Transverse colon (tissue), 4 donors: ENCODE measurements around the gene TSPAN9. TPM values are rescaled to one million over a fixed set of nuclear protein-coding genes. Genes with fewer than 3 reads are reported as not detected.

Experiments
- DNase-seq: peaks from one replicate; pipeline ENCODE4 v3.0.0-alpha.2; 2019
- H3K27ac ChIP-seq, 4 donors: fragments of 200-600 bp; sonication (generic); 2 replicates each; pipeline ENCODE4 v1.5.1; 2016 to 2018; ENCODE audit warnings: inconsistent platforms in 4 of 4
- H3K27me3 ChIP-seq: fragments of 200-600 bp; sonication (generic); 2 replicates; pipeline ENCODE4 v1.5.1; 2017; ENCODE audit warnings: inconsistent platforms
- H3K36me3 ChIP-seq, 4 donors: fragments of 200-600 bp; sonication (generic); 2 replicates each; pipeline ENCODE4 v1.5.1; 2017 to 2019; ENCODE audit warnings: inconsistent platforms in 4 of 4
- H3K4me1 ChIP-seq, 4 donors: fragments of 200-600 bp; sonication (generic); 2 replicates each; pipeline ENCODE4 v1.5.1; 2017 to 2020; ENCODE audit warnings: inconsistent platforms in 4 of 4
- H3K4me3 ChIP-seq, 4 donors: fragments of 200-600 bp; sonication (generic); 1 replicate in 1 of 4; 2 replicates in 3 of 4; pipeline versions ENCODE4 v1.5.1 to v1.6.1; 2017 to 2019; ENCODE audit warnings: inconsistent platforms in 4 of 4
- H3K9me3 ChIP-seq, 2 donors: fragments of 200-600 bp; sonication (generic); 2 replicates each; pipeline ENCODE4 v1.5.1; 2017 to 2019; ENCODE audit warnings: inconsistent platforms in 2 of 2
- CTCF ChIP-seq, 5 experiments: fragments of 200-600 bp in 3 of 5; fragments of 450-650 bp in 2 of 5; sonication (generic) in 3 of 5; IDR thresholded peaks; 1 replicate in 2 of 5; 2 replicates in 3 of 5; pipeline ENCODE4 v1.5.1; 2016 to 2017; ENCODE audit warnings: antibody characterized with exemption in 5 of 5, inconsistent platforms in 3 of 5, mild to moderate bottlenecking in 2 of 5, moderate library complexity in 1 of 5
- EP300 ChIP-seq: sonication (generic); formaldehyde crosslinking; IDR thresholded peaks from one replicate; pipeline ENCODE4 v1.6.1; 2017; ENCODE audit warnings: antibody characterized with exemption, low read depth
- POLR2A ChIP-seq: fragments of 450-650 bp; IDR thresholded peaks from one replicate; pipeline ENCODE4 v1.6.1; 2016; ENCODE audit warnings: antibody characterized with exemption, mild to moderate bottlenecking, moderate library complexity
- POLR2AphosphoS5 ChIP-seq, 3 donors: sonication (generic); formaldehyde crosslinking; IDR thresholded peaks; one replicate each; pipeline ENCODE4 v1.6.1; 2016; ENCODE audit warnings: antibody characterized with exemption in 3 of 3
- WGBS, 2 donors: methylation state at CpG; one replicate each; pipeline ENCODE4 v1.1.5; 2018; ENCODE audit warnings: low coverage in 1 of 2; 5-methylcytosine and 5-hydroxymethylcytosine counted together
- in situ Hi-C, 4 donors: fragments of 200-750 bp; cut with MboI; loops; one replicate each; pipeline versions ENCODE4 v1.15.0 to v1.15.1; 2017; ENCODE audit warnings: low sequenced_read_pairs in 3 of 4, low pct_ligation_motif_present in 1 of 4, low pct_unique_long_range_greater_than_20kb in 1 of 4
- intact Hi-C: fragments of 100-400 bp; cut with DNase I; formaldehyde crosslinking; loops from one replicate; pipeline ENCODE4 v1.15.1; 2023; ENCODE audit warnings: low total_unique reads
- total RNA-seq, 4 donors: library from RNA; depleted of rRNA; stranded (reverse); fragments of >200 nt; gene quantifications; one replicate each; pipeline ENCODE4 v1.1.0, GENCODE V29; 2016

TSPAN9 gene
- total RNA-seq, 4 donors from 2014 or later, result 4.2 to 9.3 (median 6.1) TPM

GRCh38 chr12:3231399-3231876 is 154.3 kb downstream of the TSPAN9 start:
- intact Hi-C loops, result no loop called here
- in situ Hi-C loops, result no loop called here
- H3K27ac ChIP-seq, result no peak overlapping the region
- TF ChIP-seq POLR2A, result no peak
- no peak for TF ChIP-seq POLR2AphosphoS5 (IDR thresholded peaks at IDR 0.05)
- no peak for TF ChIP-seq EP300
- TF ChIP-seq CTCF (IDR thresholded peaks at IDR 0.05), result no peak
- no peak overlapping the region for H3K4me3 ChIP-seq
- H3K4me1 ChIP-seq, result peaks cover 3 to 9% (median 4%) of the 10 kb centered on the region in 4 donors
- H3K27me3 ChIP-seq, result no peaks in the 10 kb centered on the region
- H3K9me3 ChIP-seq, result no peaks in the 10 kb centered on the region
- 80 to 88% methylated on average over 2 to 16 of the region's 19 CpGs for WGBS, 2 donors
- H3K36me3 ChIP-seq, result no peaks in the 10 kb centered on the region
- no peak for DNase-seq

- Histone ChIP-seq H3K36me3 (no peaks in the 10 kb centered on the region), H3K27ac (no peak overlapping the region), H3K9me3 (no peaks in the 10 kb centered on the region), H3K4me1 (peaks cover 3 to 9% (median 4%) of the 10 kb centered on the region in 4 donors), H3K4me3 (no peak overlapping the region), H3K27me3 (no peaks in the 10 kb centered on the region)
- TF ChIP-seq EP300 (no peak), POLR2AphosphoS5 (IDR thresholded peaks at IDR 0.05) (no peak), CTCF (IDR thresholded peaks at IDR 0.05) (no peak), POLR2A (no peak)
- intact Hi-C loops, result no loop called here
- 17 to 26% methylated on average over 3 to 5 of the region's 5 CpGs for WGBS, 2 donors
- in situ Hi-C loops, result no loop called here
- DNase-seq, result no peak
Measured at GRCh38 chr12:3233797-3234196, 156.6 kb downstream of the TSPAN9 start.

- intact Hi-C loops, result no loop called here
- DNase-seq, result peak; percentile 21
- H3K27me3 ChIP-seq, result no peaks in the 10 kb centered on the region
- WGBS, 2 donors, result 27 to 71% methylated on average over 2 to 16 of the region's 16 CpGs
- H3K4me1 ChIP-seq, result peaks cover 3 to 9% (median 4%) of the 10 kb centered on the region in 4 donors
- H3K36me3 ChIP-seq, result no peaks in the 10 kb centered on the region
- no peak overlapping the region for H3K27ac ChIP-seq
- TF ChIP-seq POLR2A, result no peak
- no peak for TF ChIP-seq POLR2AphosphoS5 (IDR thresholded peaks at IDR 0.05)
- no peak for TF ChIP-seq EP300
- TF ChIP-seq CTCF (IDR thresholded peaks at IDR 0.05), result no peak
- no peak overlapping the region for H3K4me3 ChIP-seq
- in situ Hi-C loops, result no loop called here
- no peaks in the 10 kb centered on the region for H3K9me3 ChIP-seq
Measured at GRCh38 chr12:3236345-3237187, 159.4 kb downstream of the TSPAN9 start.

GRCh38 chr12:3238196-3238595 is 161.0 kb downstream of the TSPAN9 start:
- no peak for DNase-seq
- TF ChIP-seq CTCF (IDR thresholded peaks at IDR 0.05) (no peak), EP300 (no peak), POLR2A (no peak), POLR2AphosphoS5 (IDR thresholded peaks at IDR 0.05) (no peak)
- Histone ChIP-seq H3K9me3 (no peaks in the 10 kb centered on the region), H3K4me3 (no peak overlapping the region), H3K4me1 (peaks cover 3 to 9% (median 4%) of the 10 kb centered on the region in 4 donors), H3K27me3 (no peaks in the 10 kb centered on the region), H3K27ac (no peak overlapping the region), H3K36me3 (no peaks in the 10 kb centered on the region)
- intact Hi-C loops, result no loop called here
- in situ Hi-C loops, result no loop called here
- 82% methylated on average over 11 of the region's 11 CpGs; no CpG with 5 or more reads in 1 of the 2 donors for WGBS, 2 donors
